GM19438 (cell line): ENCODE results near the gene ANLN.
"Not testable (repeated sequence)": the region's sequence is repeated elsewhere in the genome, so short reads cannot be mapped to it uniquely, and the experiment has no call there.

ENCODE experiments used
- ATAC-seq: cut with Tn5 transposase; IDR thresholded peaks from one replicate; pipeline ENCODE4 v1.9.1; 2021; ENCODE audit warnings: low read depth; ENCODE audit not compliant: unreplicated experiment

ANLN gene

GRCh38 chr7:36370046-36370445 is 19.6 kb upstream of the ANLN start:
- ATAC-seq = no peak

GRCh38 chr7:36372156-36372555 is 17.5 kb upstream of the ANLN start:
- ATAC-seq = no peak

GRCh38 chr7:36378555-36378954 is 11.1 kb upstream of the ANLN start:
- ATAC-seq = not testable (repeated sequence)

GRCh38 chr7:36379831-36380504 is 9.7 kb upstream of the ANLN start:
- ATAC-seq = no peak

- no peak for ATAC-seq
Observed at GRCh38 chr7:36381056-36381455, 8.6 kb upstream of the ANLN start.

GRCh38 chr7:36383284-36383683 is 6.4 kb upstream of the ANLN start:
- not testable (repeated sequence) for ATAC-seq

- ATAC-seq = not testable (repeated sequence)
Observed at GRCh38 chr7:36385646-36386045, 4.0 kb upstream of the ANLN start.

- no peak for ATAC-seq
Observed at GRCh38 chr7:36387435-36388231, 2.0 kb upstream of the ANLN start.

GRCh38 chr7:36388423-36388822 is 1.2 kb upstream of the ANLN start:
- no peak for ATAC-seq

GRCh38 chr7:36390199-36391090 is 783 bp downstream of the ANLN start:
- peak; percentile 31 for ATAC-seq

GRCh38 chr7:36391436-36392198 is 2.0 kb downstream of the ANLN start:
- no peak for ATAC-seq

GRCh38 chr7:36393826-36394225 is 4.2 kb downstream of the ANLN start:
- ATAC-seq = no peak

- no peak for ATAC-seq
Observed at GRCh38 chr7:36395171-36395894, 5.7 kb downstream of the ANLN start.

GRCh38 chr7:36396150-36396549 is 6.5 kb downstream of the ANLN start:
- no peak for ATAC-seq

- ATAC-seq = no peak
Observed at GRCh38 chr7:36400036-36400435, 10.4 kb downstream of the ANLN start.

GRCh38 chr7:36400606-36401005 is 10.9 kb downstream of the ANLN start:
- ATAC-seq = no peak

GRCh38 chr7:36403452-36403851 is 13.8 kb downstream of the ANLN start:
- no peak for ATAC-seq

- ATAC-seq = no peak
Observed at GRCh38 chr7:36404639-36405408, 15.2 kb downstream of the ANLN start.

- ATAC-seq = no peak
Observed at GRCh38 chr7:36405409-36405803, 15.7 kb downstream of the ANLN start.
